Suppressor macrophage (primary cell): ENCODE data around the gene PLEKHA7.

ENCODE experiments used
- DNase-seq, 4 experiments: peaks; one replicate each; pipeline ENCODE4 v3.0.0-alpha.2; 2020 to 2022

Gene PLEKHA7

DNA sequence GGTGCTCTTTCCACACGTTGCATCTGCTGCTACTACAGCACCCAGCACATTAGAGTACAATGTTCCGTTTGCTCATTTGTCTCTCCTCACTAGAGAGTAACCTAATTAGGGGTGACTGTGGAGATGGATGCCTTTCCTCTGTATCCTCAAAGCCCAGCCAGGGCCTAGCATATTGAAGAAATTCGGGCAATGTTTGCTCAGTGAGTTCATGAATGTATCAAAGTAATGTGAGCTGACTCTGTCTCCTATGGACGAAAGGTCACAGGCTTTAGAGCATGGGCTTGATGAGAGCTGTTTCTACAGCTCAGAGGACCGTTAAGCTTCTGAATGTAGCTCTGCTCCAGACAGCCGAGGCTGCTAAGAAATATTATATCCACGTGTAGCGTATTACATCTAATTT, 208.3 kb downstream of the PLEKHA7 start:
- no peak for DNase-seq

DNA sequence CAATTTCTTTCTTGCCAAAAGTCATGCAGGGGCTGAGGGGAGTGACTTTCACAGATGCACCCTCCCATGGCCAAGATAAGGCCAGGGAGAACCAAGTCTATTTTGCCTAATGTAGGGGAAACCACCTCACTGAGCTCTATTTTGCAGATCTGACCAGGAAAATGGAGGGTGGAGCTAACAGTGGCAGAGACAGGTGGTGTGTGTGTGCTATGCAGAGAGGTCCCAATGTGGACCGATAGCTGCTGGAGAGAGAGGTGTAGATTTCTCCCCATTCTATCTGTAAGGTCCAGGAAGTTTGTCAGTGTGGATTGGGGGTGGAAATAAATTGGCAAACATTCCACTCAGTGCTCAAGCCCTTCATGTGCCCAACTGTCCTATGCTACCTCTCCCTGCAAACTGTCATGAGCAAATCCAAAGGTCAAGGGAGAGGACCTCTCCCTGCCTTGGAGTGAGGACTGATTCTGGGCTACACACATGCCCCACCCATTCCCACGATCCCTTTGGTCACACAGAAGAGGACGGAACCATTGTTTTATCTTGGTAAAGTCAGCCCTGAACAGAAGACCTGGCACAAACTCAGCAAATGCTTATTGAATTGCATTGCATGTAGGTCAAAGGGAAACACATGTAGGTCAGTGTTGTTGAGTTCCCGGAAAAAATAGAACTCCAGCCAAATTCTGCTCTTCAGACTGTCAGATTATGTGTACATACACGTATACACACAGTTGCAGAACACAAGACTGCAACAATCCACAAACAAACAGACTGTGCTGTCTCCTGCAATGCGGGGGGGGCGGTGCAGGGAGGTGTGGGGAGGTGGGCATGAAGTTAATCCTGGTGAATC, 209.9 kb downstream of the PLEKHA7 start:
- DNase-seq, result no peak

DNA sequence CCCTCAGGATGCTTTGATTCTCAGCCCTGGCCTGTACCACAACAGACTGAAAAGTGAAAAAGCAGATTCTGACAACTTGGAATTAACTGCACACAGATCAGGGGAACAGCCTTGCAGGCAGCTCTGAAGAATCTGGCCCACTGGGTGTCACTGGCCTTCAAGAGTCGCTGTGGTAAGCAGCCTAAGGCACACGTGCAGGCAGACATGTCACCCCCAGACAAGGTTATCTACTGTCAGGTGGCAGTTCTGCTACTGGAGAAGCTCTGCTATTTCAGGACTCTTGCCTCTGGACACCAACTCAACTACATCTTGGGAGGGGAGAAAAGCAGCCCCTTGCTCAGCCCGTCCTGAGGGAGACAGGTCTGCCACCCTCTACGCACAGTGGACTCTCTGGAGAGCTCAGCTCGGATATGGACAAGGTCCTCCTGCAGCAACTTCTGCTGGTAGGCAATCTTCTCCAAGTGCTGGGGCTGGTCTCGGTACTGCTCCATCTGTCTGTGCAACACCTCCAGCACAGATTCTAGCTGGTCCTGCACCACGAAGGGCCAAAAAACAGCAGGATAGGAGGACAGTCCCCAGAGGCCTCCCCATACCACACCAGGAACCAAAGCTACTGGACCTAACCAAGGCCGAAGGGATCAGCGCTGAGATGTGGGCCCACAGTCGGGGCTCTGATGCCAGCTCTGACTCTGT, 212.8 kb downstream of the PLEKHA7 start:
- DNase-seq, result no peak

DNA sequence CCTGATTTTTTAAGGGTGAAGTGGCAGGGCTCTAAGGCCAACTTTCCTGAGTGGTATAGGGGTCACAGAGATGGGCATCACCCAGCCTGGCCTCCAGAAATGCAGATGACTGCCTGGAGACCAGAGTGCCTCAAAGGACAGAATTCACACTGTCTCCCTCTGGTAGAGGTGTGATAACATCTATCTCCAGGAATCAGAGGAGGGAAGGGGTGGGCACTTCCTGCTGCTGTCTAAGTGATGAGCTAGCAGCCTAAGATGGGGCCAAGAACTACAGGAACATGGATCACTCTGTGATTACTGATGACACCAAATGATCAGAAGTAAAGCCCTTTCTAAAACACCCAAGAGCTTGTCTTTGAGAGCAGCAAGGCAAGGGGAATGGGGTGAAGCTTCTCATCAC, 213.8 kb downstream of the PLEKHA7 start:
- DNase-seq, result no peak

DNA sequence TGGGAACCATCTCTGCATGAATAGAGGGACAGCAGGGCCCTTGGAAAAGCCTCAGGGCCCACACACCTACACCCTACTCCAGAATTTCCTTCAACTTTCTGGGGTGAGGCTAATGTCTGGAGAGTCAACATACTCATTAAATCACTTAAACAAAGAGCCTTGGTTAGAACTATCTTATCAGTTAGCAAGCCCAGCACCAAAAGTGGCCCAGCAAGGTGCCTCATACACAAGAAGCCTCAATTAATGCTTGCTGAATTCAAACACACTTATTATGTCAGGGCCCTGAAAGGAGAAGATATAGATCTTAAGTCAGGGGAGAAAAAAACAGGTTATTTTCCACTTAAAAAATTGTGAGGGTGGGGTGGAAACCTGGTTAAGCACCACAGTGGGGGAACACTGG, 214.3 kb downstream of the PLEKHA7 start:
- DNase-seq, result no peak

DNA sequence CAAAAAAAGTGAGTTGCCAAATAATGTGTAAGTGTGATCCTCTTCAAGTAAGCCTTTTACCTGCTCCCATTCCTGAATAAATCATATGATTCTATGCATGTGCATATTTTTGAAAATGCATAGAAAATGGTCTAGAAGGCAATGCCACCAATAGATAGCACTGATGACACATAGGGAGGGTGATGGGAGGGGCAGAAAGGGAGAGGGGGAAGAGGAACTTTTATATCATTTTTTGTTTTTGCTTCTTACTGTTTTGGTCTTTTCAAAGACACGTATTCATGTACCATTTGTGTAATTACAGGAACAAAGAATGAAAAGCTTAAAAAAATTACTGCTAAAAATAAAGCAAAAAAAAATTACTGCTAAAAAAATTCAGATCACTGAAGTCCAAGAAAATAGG, 215.0 kb downstream of the PLEKHA7 start:
- DNase-seq, result peak in 2 of 4 experiments; percentile 36 to 47

DNA sequence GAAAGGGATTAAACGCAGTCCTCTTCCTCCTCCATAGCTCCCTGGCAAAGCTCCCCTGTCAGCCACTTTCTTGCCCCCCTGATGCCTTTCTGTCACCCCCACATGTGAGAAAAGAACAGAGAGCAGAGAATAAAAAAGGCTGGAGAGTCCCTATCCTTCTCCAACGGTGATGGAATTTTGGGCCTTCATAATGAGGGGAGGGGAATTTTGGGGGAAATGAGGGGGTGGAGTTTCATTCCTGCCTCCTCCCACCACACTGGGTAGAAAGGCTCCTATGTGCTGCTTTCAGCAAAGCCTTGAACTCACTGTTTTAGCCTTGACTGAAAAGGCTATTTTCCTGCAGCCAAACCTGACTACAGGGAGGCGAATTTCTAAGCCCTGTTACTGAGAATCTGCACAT, 216.4 kb downstream of the PLEKHA7 start:
- no peak for DNase-seq

DNA sequence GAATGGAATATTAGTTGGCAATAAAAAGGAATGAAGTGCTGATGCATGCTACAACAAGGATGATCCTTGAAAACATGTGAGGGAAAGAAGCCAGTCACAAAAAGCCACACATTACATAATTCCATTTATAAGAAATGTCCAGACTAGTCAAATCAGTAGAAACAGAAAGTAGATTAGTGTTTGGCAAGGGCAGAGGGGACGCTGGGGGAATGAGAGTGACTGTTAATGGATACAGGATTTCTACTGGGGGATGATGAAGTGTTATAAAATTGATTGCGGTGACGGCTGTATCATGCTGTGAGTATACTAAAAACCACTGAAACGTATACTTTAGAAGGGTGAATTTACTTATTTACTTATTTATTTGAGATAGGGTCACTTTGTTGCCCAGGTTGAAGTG, 217.9 kb downstream of the PLEKHA7 start:
- no peak for DNase-seq

DNA sequence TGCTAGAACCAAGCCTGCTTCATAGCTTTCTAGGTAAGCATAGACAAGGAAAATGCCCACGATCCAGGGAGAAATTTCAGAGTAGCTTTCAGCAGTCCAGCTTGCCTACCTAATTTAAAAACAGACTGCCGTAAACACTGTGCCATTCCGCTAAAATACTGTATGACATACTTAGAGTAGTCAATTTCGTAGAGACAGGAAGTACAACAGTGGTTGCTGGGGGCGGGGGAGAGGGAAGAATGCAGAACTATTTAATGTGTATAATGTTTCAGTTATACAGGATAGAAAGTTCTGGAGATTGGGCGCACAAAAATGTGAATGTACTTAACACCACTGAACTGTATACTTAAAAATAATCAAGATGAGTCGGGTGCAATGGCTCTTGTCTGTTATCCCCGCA, 219.1 kb downstream of the PLEKHA7 start:
- peak; percentile 78 to 90 (median 80) for DNase-seq

DNA sequence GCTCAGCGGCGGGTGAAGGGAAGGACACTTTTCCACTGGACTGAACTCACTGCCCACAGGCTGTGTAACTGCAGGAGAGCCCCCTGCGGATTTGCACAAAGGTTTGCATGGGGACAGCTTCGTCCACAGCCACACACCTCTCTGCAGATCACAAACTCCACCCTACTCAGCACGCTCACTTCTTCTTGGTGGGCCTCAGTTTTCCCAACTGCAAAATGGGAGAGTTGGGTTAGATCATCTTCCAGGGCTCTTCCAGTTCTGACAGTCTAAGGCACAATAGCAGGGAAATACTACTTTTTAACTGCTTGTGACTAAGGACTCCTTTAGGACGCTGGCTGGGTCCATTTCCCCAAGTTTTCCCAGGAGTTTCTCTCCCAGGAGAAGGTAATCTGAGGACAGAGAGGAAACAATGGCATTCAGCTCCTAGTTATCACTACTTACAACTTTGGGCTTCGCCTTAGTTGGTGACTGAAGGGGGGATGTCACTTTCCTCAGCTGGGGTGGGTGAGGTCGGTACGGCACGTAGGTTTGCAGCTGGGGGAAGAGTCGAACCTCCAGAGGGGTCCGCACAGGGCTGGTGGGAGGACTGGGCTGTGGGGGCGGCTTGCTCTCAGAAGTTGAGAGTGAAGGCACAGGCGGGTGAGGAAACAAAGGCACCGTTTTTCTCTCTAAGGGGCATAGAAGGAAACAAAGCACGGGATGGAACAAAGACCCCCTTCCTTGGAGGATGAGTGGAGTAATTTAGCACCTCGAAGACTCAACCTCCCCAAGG, 220.0 kb downstream of the PLEKHA7 start:
- DNase-seq, result no peak

DNA sequence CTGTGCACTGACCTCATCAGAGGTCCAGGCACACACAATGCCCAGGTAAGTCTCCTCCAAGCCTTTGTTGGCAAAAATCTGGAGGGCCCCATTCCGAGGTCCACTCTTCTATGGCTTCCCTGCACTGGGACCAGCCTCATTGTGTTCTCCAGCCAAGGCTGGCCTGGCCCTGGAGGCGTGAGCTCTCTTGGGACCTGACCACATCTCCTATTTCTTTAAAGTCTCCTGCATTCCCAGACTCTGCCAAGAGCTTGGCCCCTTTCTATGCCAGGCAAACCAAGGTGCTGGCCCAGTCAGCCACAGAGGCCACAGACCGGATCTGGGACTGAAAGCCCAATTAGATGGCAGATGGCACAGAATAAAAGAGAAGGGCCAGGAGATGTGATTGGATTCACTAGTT, 220.7 kb downstream of the PLEKHA7 start:
- no peak for DNase-seq

DNA sequence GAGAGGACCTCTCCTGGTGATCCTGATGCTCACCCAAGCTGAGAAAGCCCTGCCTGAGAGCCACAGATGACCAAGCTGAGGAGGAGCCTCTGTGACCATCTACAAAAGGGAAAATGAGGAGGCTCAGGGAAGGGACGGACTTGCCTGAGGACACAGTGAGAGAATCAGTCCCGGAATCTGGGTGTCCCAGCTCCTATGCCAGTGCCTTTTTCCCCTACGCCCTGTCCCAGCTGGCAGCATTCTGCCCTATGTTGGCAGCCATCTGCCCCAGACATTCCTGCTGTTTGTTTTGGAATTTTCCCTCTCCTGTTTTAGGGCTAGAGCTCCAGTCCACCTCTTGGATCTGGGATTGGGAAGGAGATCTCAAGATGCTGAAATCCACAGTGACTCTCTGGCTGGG, 221.2 kb downstream of the PLEKHA7 start:
- no peak for DNase-seq

DNA sequence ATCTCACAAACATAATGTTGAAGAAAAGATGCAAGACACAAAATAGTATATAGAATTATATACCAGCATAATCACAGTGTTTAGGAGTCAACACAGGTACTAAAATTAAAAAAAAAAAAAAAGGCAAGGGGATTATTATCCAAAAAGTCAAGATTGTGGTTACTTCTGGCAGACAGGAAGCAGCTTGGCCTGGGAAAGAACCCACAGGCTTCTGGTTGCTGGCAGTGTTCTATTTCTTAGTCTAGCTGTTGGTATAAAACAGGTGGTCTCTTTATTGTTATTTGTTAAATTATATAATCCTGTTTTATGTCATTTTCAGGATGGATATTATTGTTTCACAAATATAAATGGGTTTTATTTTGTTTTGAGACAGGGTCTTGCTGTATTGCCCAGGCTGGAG, 221.8 kb downstream of the PLEKHA7 start:
- DNase-seq, result peak in 1 of 4 experiments; percentile 47

DNA sequence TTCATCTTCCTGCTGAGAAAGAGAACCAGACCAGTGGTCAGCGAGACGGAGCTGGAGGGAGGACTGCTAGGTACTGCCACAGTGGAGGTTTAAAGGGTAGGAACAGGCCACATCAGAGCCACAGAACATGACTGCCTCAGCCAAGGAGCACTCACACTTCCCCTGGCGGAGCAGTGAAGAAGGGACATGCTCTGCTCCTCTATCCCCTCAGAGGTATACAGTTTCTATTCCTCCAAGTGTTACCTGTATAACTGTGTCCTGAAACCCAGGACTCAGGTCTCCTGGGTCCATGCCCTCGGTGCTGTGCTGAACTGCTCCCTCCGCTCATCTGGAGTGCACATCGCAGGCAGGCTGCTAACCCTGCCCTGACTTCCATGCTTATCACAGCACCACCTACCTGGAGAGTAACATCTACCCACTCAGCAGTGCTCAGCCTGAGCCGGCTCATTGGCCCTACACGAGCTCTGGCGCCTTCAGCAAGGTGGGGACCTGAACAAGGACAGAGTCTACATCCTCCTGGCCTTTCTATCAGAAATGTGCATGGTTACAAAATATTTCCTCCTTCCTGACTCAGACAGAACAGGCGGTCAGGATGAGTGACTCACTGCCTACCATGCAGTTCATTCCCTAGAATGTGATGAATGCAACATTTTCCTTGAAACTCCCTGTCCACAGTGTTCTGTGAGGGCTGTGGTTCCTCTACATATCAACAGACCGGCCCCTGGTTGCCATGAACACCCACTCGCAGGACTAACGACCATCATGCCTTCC, 222.8 kb downstream of the PLEKHA7 start:
- DNase-seq, result peak; percentile 83 to 96 (median 90)

DNA sequence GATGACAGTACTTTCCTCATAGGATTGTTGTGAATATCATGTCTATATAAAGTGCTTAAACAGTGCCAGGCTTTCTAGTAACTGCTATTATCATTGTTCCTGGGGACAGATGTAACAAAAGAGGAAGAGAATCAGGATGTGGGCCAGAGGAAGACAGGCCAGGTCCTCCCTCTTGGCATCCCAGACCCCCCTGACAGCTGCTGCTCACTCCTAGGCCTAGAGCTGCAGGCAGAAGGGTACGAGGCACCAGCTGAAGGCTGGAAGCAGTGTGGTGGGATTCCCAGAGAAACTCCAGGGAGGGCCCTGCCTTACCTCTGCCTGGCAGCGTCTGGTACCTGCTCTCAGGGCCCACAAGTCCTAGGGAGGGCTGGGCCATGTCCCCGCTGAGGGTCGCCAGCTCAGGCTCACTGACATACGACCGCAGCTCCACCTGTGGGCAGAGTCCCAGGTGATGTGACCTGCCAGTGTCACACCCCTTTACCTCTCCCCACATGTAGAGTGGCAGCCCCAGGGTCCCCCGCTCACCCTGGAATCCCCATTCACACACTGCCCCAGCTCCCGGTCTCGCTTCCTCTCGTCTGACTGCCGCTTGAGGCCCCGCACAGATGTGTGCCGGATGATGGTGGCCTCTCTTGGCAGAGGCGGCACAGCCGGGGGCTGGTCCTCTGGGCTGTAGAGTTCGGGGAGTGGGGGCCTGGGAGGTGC, 223.6 kb downstream of the PLEKHA7 start:
- peak in 3 of 4 experiments; percentile 25 to 31 (median 29) for DNase-seq

DNA sequence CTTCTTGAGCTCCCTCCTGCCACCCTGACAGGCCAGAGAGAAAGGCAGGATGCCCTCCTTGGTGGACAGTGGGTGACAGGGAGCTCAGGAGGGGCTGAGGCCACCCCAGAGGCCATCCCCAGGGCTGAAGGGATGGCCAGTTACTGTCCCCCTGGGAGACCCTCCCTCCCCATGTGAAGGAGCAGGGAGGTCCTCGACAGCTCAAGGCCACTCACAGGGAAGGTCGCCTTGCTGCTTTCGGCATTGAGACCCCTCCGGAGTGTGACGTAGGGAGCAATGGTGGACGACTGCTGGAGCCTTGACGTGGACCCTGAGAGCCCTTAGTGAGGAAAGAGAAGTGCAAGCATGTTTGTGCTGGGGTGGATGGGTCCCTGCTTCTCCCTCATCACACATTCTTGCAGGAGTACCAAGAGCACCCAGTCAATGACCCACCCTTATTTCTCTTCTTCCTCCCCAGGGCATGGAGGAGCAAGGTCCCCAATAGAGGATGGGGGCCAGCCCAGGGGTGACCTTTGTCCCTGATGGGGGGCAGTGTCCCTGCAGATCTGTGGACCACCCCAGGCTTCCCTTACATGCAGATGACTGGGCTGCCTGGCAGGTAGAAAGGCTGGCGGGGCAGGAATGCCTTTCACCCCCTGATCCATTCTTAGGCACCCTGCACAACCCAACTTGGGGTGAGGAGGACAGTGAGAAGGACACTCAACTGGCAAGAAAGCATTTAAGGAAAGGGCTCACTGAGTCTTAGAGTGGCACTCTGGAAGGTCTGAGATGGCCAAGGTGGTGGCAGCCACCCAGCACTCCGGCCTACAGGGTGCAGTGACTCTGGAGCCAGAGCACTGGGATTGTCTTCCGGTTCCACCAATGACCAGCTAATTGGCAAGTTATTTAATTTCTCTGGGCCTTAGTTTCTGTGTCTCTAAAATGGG, 224.4 kb downstream of the PLEKHA7 start:
- DNase-seq, result no peak

DNA sequence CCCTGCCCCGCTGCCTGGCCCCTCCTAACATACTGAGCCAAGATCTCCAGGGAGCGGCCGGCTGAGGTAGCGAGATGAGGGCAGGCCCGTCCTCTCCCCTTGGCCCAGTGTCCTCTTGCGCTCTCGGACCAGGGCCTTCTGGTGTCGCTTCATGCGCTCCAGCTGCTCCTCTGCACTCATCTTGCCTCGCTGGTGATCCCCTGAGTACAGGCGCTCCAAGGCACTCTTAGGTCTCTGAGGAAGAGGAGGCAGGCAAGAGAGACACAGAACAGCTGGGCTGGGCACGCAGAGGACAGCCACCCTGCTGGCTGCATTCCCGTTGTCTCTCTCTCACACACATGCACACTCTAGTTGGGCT, 225.2 kb downstream of the PLEKHA7 start:
- DNase-seq, result no peak

DNA sequence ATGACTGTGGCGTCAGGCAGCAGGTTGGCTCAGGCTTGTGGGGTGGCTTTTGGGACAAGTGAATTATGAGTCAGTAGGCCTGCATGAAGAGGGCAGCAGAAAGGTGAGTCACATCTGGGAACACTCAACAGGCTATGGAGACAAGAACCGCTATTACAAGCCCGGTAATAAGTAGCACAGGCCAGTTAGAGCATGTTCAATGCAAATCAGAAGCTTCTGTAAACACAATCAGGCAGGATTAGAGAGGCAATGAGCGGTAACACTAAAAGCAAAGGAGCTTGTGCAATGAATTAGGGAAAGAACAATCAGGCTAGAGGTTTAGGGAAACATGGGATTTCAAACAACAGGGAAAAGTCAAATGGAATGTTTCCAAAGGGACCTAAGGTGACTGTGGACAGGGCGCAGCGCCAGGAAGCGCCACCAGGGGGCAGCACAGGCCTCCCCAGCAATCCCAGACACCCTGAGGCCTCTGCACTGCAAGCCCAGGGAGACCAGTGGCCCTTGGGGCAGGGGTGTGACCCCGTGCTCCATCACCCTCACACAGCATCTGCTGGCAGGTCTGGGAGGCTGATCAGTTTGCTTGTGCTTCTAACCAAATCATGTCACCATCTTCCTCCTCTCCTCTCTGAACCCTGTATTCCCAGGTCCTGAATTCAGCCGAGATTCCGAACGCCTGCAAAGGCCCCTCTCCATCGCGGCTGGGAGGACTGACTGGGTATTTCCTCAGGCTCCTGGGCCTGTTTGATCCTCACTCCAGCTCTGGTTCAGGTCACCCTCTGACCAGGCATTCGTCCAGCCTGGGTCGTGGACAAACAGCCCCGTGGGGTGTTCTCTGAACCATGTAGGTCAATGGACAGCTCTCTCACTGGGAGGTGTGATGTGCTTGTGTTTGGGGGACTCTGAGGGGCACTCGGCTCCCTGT, 225.8 kb downstream of the PLEKHA7 start:
- DNase-seq, result peak; percentile 77 to 89 (median 86)

DNA sequence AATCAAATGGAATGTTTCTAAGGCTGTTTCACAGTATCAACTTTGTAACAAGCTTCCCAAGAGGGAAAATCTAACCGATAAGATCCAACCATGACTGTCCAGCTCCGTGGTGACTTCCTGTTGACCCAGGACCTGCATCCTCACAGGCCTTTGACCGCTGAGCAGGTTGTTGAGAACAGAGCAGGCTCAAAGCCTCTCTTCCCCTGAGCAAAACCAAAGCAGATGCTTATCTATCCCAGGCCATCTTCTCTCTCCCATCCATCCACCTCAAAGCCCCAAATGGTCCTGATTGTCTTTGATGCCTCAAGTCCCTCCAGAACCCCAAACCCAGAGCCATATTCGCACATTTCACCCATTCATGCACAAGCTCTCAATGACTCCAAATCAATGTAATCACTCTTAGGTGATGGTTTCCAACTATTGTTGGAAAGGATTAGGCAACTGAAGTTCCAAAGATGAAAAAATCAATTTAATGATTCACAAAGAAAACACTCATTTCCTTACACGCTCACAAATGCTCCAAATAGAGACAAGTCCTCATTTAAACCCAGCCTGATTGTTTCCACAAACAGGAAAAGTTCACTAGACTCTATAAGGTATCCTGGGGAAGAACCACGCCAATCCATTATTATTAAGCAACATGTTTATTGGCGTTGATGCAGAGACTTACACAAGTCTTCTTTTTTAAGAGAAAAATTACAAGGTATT, 227.0 kb downstream of the PLEKHA7 start:
- DNase-seq, result no peak
